Stomach (tissue), 4 donors: ENCODE results near the gene ALG14.

ENCODE experiments used
- POLR2A ChIP-seq, 4 donors: fragments of 450-650 bp; IDR thresholded peaks; one replicate each; pipeline ENCODE4 v1.6.1; 2016; ENCODE audit warnings: antibody characterized with exemption in 4 of 4, control low read depth in 2 of 4, mild to moderate bottlenecking in 1 of 4, moderate library complexity in 1 of 4
- TF ChIP-seq, protein P1 (sequence below), 7 experiments: fragments of 450-650 bp in 4 of 7; fragments of 200-600 bp in 3 of 7; sonication (generic) in 3 of 7; IDR thresholded peaks; one replicate each; pipeline ENCODE4 v1.5.1; 2016 to 2019; ENCODE audit warnings: antibody characterized with exemption in 7 of 7, control low read depth in 2 of 7, mild to moderate bottlenecking in 1 of 7

DNA sequence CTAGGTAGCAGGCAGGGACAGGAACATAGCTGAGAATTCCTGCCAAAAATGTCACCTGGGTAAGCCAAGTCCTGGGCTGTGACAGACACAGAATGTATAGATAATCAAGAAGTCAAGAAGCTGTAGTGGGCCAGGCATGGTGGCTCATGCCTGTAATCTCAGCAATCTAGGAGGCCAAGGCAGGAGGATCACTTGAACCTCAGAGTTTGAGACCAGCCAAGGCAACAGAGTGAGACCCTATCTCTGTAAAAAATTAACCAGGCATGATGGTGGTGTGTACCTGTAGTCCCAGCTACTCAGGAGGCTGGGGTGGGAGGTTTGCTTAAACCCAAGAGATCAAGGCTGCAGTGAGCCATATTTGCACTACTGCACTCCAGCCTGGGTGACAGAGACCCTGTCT, 3.3 kb upstream of the ALG14 start:
- TF ChIP-seq, protein P1, sequence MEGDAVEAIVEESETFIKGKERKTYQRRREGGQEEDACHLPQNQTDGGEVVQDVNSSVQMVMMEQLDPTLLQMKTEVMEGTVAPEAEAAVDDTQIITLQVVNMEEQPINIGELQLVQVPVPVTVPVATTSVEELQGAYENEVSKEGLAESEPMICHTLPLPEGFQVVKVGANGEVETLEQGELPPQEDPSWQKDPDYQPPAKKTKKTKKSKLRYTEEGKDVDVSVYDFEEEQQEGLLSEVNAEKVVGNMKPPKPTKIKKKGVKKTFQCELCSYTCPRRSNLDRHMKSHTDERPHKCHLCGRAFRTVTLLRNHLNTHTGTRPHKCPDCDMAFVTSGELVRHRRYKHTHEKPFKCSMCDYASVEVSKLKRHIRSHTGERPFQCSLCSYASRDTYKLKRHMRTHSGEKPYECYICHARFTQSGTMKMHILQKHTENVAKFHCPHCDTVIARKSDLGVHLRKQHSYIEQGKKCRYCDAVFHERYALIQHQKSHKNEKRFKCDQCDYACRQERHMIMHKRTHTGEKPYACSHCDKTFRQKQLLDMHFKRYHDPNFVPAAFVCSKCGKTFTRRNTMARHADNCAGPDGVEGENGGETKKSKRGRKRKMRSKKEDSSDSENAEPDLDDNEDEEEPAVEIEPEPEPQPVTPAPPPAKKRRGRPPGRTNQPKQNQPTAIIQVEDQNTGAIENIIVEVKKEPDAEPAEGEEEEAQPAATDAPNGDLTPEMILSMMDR (IDR thresholded peaks at IDR 0.05) = no peak
- no peak for TF ChIP-seq POLR2A (IDR thresholded peaks at IDR 0.05)
